Measurements from ENCODE around the gene ZNF213. TPM values are rescaled to one million over a fixed set of nuclear protein-coding genes. Genes with fewer than 3 reads are reported as not detected.

ZNF213 gene
- total and polyA plus RNA-seq, 2 donors from 2014 or later = 5.6 to 12.5 TPM

DNA sequence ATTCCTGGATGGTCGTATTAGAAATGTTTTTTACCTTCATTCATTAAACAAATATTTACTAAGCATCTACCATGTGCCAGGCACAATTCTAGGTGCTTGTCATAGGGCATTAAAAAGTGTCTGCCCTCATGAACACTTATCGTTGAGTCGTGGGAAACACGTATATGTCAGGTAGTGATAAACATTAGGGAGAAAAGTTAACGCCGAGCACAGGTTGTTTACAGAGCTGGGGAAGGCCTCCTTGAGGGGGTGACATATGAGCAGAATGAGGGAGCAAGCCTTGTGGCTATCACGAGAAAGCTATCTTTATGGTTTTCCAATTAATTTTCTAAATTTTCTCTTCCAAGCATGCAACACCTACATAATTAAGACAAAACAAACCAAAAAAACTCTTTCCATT is 985 bp upstream of the ZNF213 start:
- Histone ChIP-seq H3K4me1 (ENCODE audit: control insufficient read depth in 2 of 3, insufficient read depth in 2 of 3, low read depth in 1 of 3, low read length in 3 of 3) (peaks cover 0 to 15% (median 0%) of the 10 kb centered on the region in 3 donors), H3K27ac (ENCODE audit: low read depth in 2 of 2, low read length in 2 of 2) (peak overlapping the region in 1 of 2 donors; percentile 93), H3K9me3 (ENCODE audit: control insufficient read depth in 2 of 3, insufficient read depth in 1 of 3, low read length in 3 of 3) (no peaks in the 10 kb centered on the region), H3K36me3 (ENCODE audit: control insufficient read depth in 2 of 3, insufficient read depth in 3 of 3, low read length in 3 of 3) (no peaks in the 10 kb centered on the region), H3K4me3 (ENCODE audit: low read length in 3 of 3) (peak overlapping the region; percentile 73 to 99 (median 96)), H3K9ac (ENCODE audit: low read length in 3 of 3) (peak overlapping the region; percentile 76 to 99 (median 78)), H3K27me3 (ENCODE audit: control insufficient read depth, insufficient read depth, low read length) (no peaks in the 10 kb centered on the region)
- TF ChIP-seq, protein P1, sequence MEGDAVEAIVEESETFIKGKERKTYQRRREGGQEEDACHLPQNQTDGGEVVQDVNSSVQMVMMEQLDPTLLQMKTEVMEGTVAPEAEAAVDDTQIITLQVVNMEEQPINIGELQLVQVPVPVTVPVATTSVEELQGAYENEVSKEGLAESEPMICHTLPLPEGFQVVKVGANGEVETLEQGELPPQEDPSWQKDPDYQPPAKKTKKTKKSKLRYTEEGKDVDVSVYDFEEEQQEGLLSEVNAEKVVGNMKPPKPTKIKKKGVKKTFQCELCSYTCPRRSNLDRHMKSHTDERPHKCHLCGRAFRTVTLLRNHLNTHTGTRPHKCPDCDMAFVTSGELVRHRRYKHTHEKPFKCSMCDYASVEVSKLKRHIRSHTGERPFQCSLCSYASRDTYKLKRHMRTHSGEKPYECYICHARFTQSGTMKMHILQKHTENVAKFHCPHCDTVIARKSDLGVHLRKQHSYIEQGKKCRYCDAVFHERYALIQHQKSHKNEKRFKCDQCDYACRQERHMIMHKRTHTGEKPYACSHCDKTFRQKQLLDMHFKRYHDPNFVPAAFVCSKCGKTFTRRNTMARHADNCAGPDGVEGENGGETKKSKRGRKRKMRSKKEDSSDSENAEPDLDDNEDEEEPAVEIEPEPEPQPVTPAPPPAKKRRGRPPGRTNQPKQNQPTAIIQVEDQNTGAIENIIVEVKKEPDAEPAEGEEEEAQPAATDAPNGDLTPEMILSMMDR (IDR thresholded peaks at IDR 0.05; ENCODE audit: borderline replicate concordance, extremely low read depth, insufficient read depth) = no peak
- DNase-seq (no peak), FAIRE-seq (no peak)
- intact Hi-C loops (cut with DNase I) = no loop called here

DNA sequence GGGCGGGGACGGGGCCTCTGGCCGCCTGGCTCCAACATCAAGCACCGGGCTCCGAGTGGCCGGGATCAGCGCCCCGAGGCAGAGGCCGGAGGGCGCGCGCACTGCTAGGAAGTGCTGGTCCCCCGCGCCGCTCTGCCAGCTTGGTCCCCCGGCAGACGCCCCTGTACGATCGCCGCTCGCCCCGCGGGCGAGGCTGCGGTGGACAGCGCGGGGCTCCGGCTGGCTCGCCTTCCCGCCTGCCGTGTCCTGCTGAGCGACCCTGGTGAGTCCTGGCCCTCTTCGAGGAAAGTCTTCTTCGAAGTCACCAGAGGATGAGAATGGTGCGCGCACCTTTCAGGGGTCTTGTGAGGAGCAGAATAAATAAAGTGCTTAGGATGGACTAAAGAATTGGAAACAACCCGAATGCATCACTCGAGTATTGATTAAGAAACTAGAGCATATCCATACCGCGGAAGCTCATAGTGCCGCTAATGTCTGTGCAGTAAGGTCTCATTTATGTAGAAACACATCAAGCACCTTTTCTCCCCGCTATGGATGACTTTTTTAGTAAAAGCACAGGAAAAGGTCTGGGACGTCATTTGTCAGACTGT is 392 bp downstream of the ZNF213 start:
- peak overlapping the region; percentile 74 to 91 (median 85) for H3K4me3 ChIP-seq (ENCODE audit: low read length in 3 of 3)
- peak overlapping the region; percentile 11 to 85 for H3K27ac ChIP-seq (ENCODE audit: low read depth in 2 of 2, low read length in 2 of 2)
- DNase-seq (peak in 2 of 5 donors; percentile 69 to 75), FAIRE-seq (no peak)
- H3K4me1 ChIP-seq (ENCODE audit: control insufficient read depth in 2 of 3, insufficient read depth in 2 of 3, low read depth in 1 of 3, low read length in 3 of 3) = peaks cover 0 to 6% (median 0%) of the 10 kb centered on the region in 3 donors
- peak overlapping the region; percentile 27 to 83 (median 45) for H3K9ac ChIP-seq (ENCODE audit: low read length in 3 of 3)
- H3K9me3 ChIP-seq (ENCODE audit: control insufficient read depth in 2 of 3, insufficient read depth in 1 of 3, low read length in 3 of 3) = no peaks in the 10 kb centered on the region
- no peaks in the 10 kb centered on the region for H3K27me3 ChIP-seq (ENCODE audit: control insufficient read depth, insufficient read depth, low read length)
- intact Hi-C loops (cut with DNase I) = no loop called here
- no peaks in the 10 kb centered on the region for H3K36me3 ChIP-seq (ENCODE audit: control insufficient read depth in 2 of 3, insufficient read depth in 3 of 3, low read length in 3 of 3)
- TF ChIP-seq, protein P1 (IDR thresholded peaks at IDR 0.05; ENCODE audit: borderline replicate concordance, extremely low read depth, insufficient read depth) = no peak

DNA sequence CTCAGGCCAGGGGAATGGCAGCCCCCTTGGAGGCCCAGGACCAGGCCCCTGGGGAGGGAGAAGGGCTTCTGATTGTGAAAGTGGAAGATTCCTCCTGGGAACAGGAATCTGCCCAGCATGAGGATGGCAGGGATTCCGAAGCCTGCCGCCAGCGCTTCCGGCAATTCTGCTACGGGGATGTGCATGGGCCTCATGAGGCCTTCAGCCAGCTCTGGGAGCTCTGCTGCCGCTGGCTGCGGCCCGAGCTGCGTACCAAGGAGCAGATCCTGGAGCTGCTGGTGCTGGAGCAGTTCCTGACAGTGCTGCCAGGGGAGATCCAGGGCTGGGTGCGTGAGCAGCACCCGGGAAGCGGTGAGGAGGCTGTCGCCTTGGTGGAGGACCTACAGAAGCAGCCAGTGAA is 2.4 kb downstream of the ZNF213 start:
- Histone ChIP-seq H3K9me3 (ENCODE audit: control insufficient read depth in 2 of 3, insufficient read depth in 1 of 3, low read length in 3 of 3) (no peaks in the 10 kb centered on the region), H3K27me3 (ENCODE audit: control insufficient read depth, insufficient read depth, low read length) (no peaks in the 10 kb centered on the region), H3K4me3 (ENCODE audit: low read length in 3 of 3) (no peak overlapping the region), H3K36me3 (ENCODE audit: control insufficient read depth in 2 of 3, insufficient read depth in 3 of 3, low read length in 3 of 3) (peaks cover 0 to 7% (median 0%) of the 10 kb centered on the region in 3 donors), H3K4me1 (ENCODE audit: control insufficient read depth in 2 of 3, insufficient read depth in 2 of 3, low read depth in 1 of 3, low read length in 3 of 3) (peaks cover 0 to 6% (median 0%) of the 10 kb centered on the region in 3 donors), H3K9ac (ENCODE audit: low read length in 3 of 3) (no peak overlapping the region), H3K27ac (ENCODE audit: low read depth in 2 of 2, low read length in 2 of 2) (no peak overlapping the region)
- peak in 1 of 5 donors; percentile 63 for DNase-seq
- no peak for FAIRE-seq
- TF ChIP-seq, protein P1 (IDR thresholded peaks at IDR 0.05; ENCODE audit: borderline replicate concordance, extremely low read depth, insufficient read depth) = no peak
- intact Hi-C loops (cut with DNase I) = no loop called here

Measured in kidney (tissue), 14 donors.